NCI-H2196 treated with DMSO at 0.1 percent for 48 hours (cell line): ENCODE data around the gene ZNF732.
"Not testable (repeated sequence)": the region's sequence is repeated elsewhere in the genome, so short reads cannot be mapped to it uniquely, and the experiment has no call there.

ENCODE experiments used
- DNase-seq: peaks from one replicate; lab custom pipeline; 2025; ENCODE audit not compliant: unreplicated experiment; lab: John Stamatoyannopoulos, UW

The ZNF732 gene

GRCh38 chr4:253936-254756 lies 51.1 kb downstream of the ZNF732 start:
- no peak for DNase-seq

GRCh38 chr4:252065-252601 lies 53.1 kb downstream of the ZNF732 start:
- no peak for DNase-seq

- no peak for DNase-seq
These were observed 60.8 kb downstream of the ZNF732 start for GRCh38 chr4:244471-244870.

- no peak for DNase-seq
These were observed 61.8 kb downstream of the ZNF732 start for GRCh38 chr4:243426-243825.

GRCh38 chr4:242121-242848 lies 63.0 kb downstream of the ZNF732 start:
- peak; percentile 66 for DNase-seq

- not testable (repeated sequence) for DNase-seq
These were observed 63.9 kb downstream of the ZNF732 start for GRCh38 chr4:241411-241810.

- DNase-seq: no peak
These were observed 69.2 kb downstream of the ZNF732 start for GRCh38 chr4:236028-236427.

- no peak for DNase-seq
These were observed 71.1 kb downstream of the ZNF732 start for GRCh38 chr4:234178-234577.

GRCh38 chr4:223913-224497 lies 81.3 kb downstream of the ZNF732 start:
- DNase-seq: no peak
